ENCODE data around the gene ADH1B.

DNA sequence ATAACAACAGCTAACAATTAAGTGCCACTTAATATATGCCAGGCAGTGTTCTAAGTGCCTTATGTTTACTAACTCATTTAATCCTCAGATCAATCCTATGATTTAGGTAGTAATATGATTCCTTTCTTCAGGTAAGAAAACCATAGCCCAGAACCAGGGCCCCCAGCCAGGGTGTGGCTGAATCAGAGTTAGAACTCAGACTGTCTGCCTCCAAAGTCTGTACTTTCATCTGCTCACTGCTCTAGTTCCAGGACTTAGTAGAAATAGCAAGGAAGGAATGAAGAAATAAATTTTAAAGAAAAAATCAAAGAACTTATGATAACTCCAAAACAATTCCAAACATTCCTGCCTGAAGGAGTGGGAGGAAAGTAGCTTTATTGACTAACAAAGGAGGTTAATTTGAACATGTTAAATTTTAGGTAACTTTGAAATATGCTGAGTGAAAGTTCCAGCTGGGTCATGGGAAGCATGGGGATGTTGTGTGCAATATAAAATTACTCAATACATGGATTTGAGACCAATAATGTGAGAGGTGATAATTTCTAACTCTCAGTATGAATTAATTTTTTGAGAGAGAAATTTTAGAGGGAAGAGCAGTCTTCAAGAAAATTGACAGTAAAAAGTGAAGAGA is 40.2 kb upstream of the ADH1B start:
- TF ChIP-seq CTCF (IDR thresholded peaks at IDR 0.05) (no peak), ZFX (IDR thresholded peaks at IDR 0.05; ENCODE audit: borderline replicate concordance) (no peak)
